Mucosa of stomach (tissue), 1 donor: ENCODE data around the gene OR12D2.
"Not testable (repeated sequence)": the region's sequence is repeated elsewhere in the genome, so short reads cannot be mapped to it uniquely, and the experiment has no call there.

Experiments
- H3K27me3 ChIP-seq: one replicate; pipeline ENCODE4 v1.7.0; 2013; ENCODE audit warnings: mild to moderate bottlenecking, low read length; ENCODE audit not compliant: control insufficient read depth, insufficient read depth
- H3K36me3 ChIP-seq: one replicate; pipeline ENCODE4 v1.7.0; 2013; ENCODE audit warnings: low read length; ENCODE audit not compliant: control insufficient read depth, insufficient read depth
- H3K4me1 ChIP-seq: one replicate; pipeline ENCODE4 v1.7.0; 2013; ENCODE audit warnings: mild to moderate bottlenecking, low read length; ENCODE audit not compliant: control insufficient read depth, insufficient read depth
- H3K4me3 ChIP-seq: one replicate; pipeline ENCODE4 v1.7.0; 2013; ENCODE audit warnings: low read length
- H3K9ac ChIP-seq: one replicate; pipeline ENCODE4 v1.7.0; 2013; ENCODE audit warnings: mild to moderate bottlenecking, low read length, moderate library complexity
- H3K9me3 ChIP-seq: one replicate; pipeline ENCODE4 v1.7.0; 2013; ENCODE audit warnings: mild to moderate bottlenecking, low read length, moderate library complexity; ENCODE audit not compliant: control insufficient read depth
- donor health status: Pancreatic carcinoma.

The OR12D2 gene, protein sequence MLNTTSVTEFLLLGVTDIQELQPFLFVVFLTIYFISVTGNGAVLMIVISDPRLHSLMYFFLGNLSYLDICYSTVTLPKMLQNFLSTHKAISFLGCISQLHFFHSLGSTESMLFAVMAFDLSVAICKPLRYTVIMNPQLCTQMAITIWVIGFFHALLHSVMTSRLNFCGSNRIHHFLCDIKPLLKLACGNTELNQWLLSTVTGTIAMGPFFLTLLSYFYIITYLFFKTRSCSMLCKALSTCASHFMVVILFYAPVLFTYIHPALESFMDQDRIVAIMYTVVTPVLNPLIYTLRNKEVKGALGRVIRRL

DNA sequence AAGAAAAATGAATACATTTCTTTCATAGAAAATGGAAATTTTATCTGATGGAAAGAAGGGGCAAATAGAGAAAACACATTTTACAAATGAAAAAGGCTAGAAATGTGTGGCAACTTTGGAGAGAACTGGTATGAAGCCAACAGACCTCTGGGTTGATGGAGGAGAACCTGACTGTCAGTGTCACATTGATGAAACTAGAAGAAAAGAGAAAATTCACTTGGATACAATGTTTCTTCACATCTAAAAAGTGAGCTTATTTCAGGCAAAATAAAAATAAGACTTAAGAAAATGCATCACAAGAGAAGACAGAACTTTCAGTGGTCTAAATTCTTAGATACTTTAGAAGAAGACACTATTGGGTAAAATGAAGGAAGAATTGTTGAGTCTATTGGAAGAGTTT is at the start of gene OR12D2:
TSS of gene OR12D2 (plus strand) at position 301 of the 400 bp plus-strand sequence. CDS start 1,069 bp downstream, outside the sequence.
- Histone ChIP-seq H3K9ac (no peak within 1 kb of the TSS), H3K36me3 (no peaks in the 10 kb centered on the region)

DNA sequence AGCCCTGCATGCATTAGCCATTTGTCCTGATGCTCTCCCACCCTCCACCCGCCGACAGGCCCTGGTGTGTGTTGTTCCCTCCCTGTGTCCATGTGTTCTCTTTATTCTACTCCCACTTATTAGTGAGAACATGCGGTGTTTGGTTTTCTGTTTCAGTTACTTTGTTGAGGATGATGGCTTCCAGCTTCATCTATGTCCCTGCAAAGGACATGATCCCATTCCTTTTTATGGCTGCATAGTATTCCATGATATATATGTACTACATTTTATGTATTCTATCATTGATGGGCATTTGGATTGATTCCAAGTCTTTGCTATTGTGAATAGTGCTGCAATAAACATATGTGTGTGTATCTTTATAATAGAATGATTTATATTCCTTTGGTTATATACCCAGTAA is 46.1 kb upstream of the OR12D2 start:
- not testable (repeated sequence) for H3K4me3 ChIP-seq, H3K4me1 ChIP-seq, H3K36me3 ChIP-seq, H3K27me3 ChIP-seq, H3K9ac ChIP-seq, H3K9me3 ChIP-seq

More for the DNA sequence above, at the start of gene OR12D2:
- H3K27me3 ChIP-seq: no peaks in the 10 kb centered on the region
- no peak within 1 kb of the TSS for H3K4me3 ChIP-seq
- no peaks in the 10 kb centered on the region for H3K4me1 ChIP-seq
- no peaks in the 10 kb centered on the region for H3K9me3 ChIP-seq

DNA sequence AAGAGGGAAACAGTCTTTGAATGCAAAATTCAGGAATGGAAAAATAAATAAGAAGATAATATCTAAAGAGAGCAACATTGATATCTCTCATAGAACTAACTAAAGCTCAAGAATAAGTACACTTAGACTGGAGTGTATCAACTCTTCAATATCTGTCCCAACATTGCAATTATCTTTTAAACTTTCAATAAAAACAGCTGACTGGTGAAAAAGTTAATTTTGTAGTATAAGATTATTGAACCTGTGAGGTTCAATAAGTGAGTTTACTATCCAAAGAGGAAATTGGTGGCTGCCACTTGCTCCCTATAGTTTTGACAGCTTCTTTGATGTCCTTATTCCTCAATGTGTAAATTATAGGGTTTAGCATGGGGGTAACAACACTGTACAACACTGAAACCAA is 40.5 kb upstream of the OR12D2 start:
- Histone ChIP-seq H3K27me3 (no peaks in the 10 kb centered on the region), H3K9me3 (no peaks in the 10 kb centered on the region), H3K36me3 (no peaks in the 10 kb centered on the region), H3K4me1 (no peaks in the 10 kb centered on the region), H3K4me3 (no peak overlapping the region), H3K9ac (no peak overlapping the region)

DNA sequence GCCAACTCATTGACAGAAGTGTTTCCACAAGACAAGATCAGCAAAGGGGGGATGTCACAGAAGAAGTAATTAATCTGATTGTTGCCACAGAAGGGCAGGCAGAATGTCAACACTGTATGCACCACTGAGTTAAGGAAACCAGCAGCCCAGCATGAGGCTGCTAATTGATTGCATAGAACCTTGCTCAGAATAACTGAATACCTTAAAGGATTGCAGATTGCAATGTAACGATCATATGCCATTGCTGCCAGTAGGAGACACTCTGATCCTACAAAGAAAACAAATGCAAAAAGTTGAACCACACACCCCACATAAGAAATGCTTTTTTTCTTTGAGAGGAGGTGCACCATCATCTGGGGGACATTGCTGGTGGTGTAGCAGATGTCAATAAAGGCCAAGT is 39.8 kb upstream of the OR12D2 start:
- Histone ChIP-seq H3K4me3 (no peak overlapping the region), H3K36me3 (no peaks in the 10 kb centered on the region), H3K4me1 (no peaks in the 10 kb centered on the region), H3K9ac (no peak overlapping the region), H3K9me3 (no peaks in the 10 kb centered on the region), H3K27me3 (no peaks in the 10 kb centered on the region)

DNA sequence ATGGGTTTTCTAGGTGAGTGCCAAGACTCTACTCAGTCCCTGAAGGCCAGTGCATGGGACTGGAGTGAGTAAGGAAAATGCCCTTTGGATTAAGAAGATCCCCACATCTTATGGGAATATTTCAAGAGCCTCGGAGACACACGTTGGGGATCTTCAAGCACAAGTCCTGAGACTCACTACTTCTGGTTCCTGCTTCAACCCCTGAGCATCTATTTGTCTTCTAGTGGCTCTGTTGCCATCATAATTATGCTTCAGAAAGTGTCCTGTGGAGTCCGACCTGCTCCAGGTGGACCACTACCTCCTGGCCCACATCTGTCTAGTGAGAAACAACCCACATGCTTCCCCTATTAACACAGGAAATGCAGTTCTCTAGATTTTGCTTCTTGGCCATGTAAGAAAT is 26.7 kb upstream of the OR12D2 start, which contains the start of gene OR5V1:
TSS of gene OR5V1 (minus strand) at position 101 of the 400 bp plus-strand sequence. CDS start 12,670 bp downstream, outside the sequence.
- Histone ChIP-seq H3K9me3 (no peaks in the 10 kb centered on the region), H3K36me3 (no peaks in the 10 kb centered on the region), H3K9ac (no peak within 1 kb of the TSS), H3K4me3 (no peak within 1 kb of the TSS), H3K27me3 (no peaks in the 10 kb centered on the region), H3K4me1 (no peaks in the 10 kb centered on the region)

DNA sequence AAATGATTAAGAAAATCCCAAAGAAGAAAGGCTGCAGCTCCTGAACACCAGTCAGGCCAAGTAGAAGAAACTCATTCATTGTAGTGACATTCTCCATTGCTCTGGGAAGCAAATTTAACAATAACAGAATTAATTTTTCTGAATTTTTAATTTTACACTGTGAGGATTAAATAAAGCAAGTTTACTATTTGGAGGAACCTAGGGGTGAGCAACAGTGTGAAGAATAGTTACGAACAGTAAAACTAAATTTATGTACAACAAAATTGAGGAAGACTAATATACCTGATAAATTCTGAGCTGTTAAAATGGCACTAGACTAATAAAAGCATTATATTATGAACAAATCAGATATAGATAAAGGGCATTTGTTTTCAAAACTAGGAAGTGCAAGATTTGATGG is 20.2 kb upstream of the OR12D2 start, which contains the start of gene OR12D3:
TSS of gene OR12D3 (minus strand) at position 101 of the 400 bp plus-strand sequence. CDS start at position 97, 4 bp downstream.
- H3K36me3 ChIP-seq: no peaks in the 10 kb centered on the region
- H3K4me1 ChIP-seq: no peaks in the 10 kb centered on the region
- H3K9me3 ChIP-seq: no peaks in the 10 kb centered on the region
- no peaks in the 10 kb centered on the region for H3K27me3 ChIP-seq
- no peak within 1 kb of the TSS for H3K9ac ChIP-seq
- H3K4me3 ChIP-seq: no peak within 1 kb of the TSS

DNA sequence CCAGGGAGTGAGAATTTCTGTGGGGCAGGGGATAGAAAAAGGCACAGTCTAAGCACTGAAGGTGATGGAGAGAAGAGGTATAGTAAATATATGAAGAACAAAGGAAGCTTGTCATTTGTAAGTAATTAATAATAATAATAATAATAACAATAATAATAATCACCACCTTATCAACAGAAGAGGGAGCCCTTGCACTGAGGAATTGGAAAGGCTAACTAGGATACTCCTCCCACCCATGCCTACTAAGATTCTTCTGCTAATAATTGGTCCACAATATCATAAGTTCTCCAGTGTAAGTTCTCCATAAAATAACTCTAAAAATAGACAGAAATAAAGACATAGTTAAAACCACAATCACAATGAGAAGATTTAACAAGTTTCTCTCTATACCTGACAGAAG is 19.4 kb upstream of the OR12D2 start:
- no peaks in the 10 kb centered on the region for H3K4me1 ChIP-seq
- H3K9ac ChIP-seq: no peak overlapping the region
- H3K36me3 ChIP-seq: no peaks in the 10 kb centered on the region

DNA sequence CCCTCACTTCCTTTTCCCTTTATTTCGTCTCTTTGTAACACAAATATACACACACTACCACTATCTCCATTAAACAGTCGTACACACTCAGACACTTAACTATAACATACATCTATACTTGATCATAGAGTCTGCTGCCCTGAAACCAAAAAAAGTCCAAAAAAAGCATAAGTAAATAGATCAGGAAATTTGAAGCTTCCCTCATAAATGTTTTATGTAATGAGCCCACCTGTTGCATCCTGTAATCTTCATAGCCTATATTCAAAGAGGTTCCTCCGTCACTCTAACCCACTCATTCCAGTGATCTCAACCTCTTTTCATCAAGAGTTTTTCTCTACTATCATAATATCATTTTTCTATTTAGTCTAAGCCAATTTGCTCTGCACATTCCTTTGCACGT is 6.9 kb upstream of the OR12D2 start:
- H3K27me3 ChIP-seq: no peaks in the 10 kb centered on the region
- H3K9ac ChIP-seq: no peak overlapping the region
- H3K4me3 ChIP-seq: no peak overlapping the region
- H3K36me3 ChIP-seq: no peaks in the 10 kb centered on the region
- no peaks in the 10 kb centered on the region for H3K4me1 ChIP-seq
- H3K9me3 ChIP-seq: no peaks in the 10 kb centered on the region

More for the DNA sequence above, 19.4 kb upstream of the OR12D2 start:
- H3K27me3 ChIP-seq: no peaks in the 10 kb centered on the region
- H3K4me3 ChIP-seq: no peak overlapping the region
- H3K9me3 ChIP-seq: no peaks in the 10 kb centered on the region

DNA sequence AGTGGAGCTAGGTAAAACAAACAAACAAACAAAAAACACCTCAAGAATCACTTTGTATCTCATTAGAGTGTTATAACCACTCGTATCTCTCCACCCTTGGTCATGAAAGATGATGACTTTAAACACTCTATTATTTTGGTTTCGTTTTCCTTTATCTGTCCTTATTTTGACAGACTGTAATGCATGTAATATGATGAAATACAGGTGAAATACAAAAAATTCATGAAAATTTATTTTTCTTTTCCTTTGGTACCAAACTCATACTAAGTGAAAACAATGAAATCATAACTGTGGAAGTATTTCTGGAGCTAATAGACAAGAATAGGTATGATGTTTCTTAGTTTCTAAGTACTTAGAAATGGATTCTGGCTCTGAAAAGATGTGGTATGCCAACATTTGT is 4.1 kb downstream of the OR12D2 start:
- H3K4me3 ChIP-seq: no peak overlapping the region
- no peaks in the 10 kb centered on the region for H3K4me1 ChIP-seq
- H3K9ac ChIP-seq: no peak overlapping the region
- H3K27me3 ChIP-seq: no peaks in the 10 kb centered on the region
- H3K36me3 ChIP-seq: no peaks in the 10 kb centered on the region
- no peaks in the 10 kb centered on the region for H3K9me3 ChIP-seq

DNA sequence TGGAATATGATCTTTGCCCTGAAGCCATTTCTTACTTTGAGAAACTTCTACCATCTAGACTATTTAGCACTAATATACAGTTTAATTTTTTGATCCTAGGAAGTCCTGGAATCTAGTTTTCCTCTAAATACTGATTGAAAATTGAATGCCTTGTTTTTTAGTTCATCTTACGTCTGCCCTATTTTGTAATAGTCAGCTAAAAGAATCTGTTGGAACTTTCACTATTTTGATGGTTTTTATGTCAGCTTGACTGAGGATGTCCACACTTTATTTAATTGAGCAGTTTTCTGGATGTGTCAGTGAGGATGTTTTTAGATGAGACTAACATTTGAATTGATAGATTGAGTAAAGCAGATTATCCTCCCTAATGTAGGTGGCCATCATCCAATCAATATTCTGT is 8.4 kb downstream of the OR12D2 start:
- Histone ChIP-seq H3K9ac (no peak overlapping the region), H3K9me3 (no peaks in the 10 kb centered on the region), H3K27me3 (no peaks in the 10 kb centered on the region), H3K4me3 (no peak overlapping the region), H3K36me3 (no peaks in the 10 kb centered on the region), H3K4me1 (no peaks in the 10 kb centered on the region)

DNA sequence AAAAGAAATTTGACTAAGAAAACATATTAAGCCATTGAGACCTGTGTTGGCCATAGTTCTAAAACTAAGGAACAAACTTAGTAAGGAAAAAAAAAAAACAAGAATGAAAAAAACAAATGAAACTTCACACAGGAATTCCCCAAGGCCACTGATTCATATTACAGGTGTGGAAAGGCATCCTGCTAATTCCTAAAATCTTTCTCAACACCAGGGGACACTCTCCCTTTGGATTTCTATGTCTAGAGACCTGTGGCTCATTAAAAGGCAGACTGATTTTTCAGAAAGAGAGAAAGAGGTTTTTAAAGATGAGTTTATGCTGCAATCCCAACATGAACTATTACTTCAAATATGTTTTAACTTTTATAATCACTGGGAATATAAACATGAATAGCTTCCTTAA is 19.2 kb downstream of the OR12D2 start, which contains the start of gene OR12D1:
TSS of gene OR12D1 (plus strand) at position 341 of the 400 bp plus-strand sequence.
- Histone ChIP-seq H3K9ac (no peak within 1 kb of the TSS), H3K36me3 (no peaks in the 10 kb centered on the region), H3K4me3 (no peak within 1 kb of the TSS), H3K27me3 (no peaks in the 10 kb centered on the region), H3K9me3 (no peaks in the 10 kb centered on the region), H3K4me1 (no peaks in the 10 kb centered on the region)

DNA sequence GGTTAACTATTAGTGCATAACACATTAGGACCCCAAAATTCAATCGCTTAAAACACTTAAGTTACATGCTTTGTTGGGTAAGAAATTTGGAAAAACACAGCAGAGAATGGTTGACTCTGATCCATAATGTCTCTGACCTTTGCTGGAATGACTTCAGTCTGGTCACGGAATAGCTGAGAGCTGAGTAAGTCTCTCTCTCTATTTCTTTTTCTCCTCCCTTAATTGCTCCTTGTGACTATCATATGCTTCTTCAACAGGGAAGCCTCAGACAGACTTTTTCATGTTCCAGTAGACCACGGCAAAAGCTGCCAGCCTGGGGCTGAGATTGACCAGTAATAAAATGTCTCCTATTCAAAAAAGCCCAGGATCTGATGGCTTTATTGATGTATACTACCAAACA is 24.1 kb downstream of the OR12D2 start:
- no peaks in the 10 kb centered on the region for H3K36me3 ChIP-seq
- no peaks in the 10 kb centered on the region for H3K27me3 ChIP-seq
- H3K4me1 ChIP-seq: no peaks in the 10 kb centered on the region
- H3K4me3 ChIP-seq: no peak overlapping the region
- no peaks in the 10 kb centered on the region for H3K9me3 ChIP-seq
- no peak overlapping the region for H3K9ac ChIP-seq
